Astrocyte (in vitro differentiated cells and primary cell): ENCODE measurements around the gene CNST. TPM values are rescaled to one million over a fixed set of nuclear protein-coding genes. Genes with fewer than 3 reads are reported as not detected.

Source experiments
- DNase-seq: peaks from one replicate; pipeline ENCODE4 v3.0.0-alpha.2; 2010; ENCODE audit warnings: low read depth
- FAIRE-seq: peaks from 2 replicates; lab custom pipeline; 2011; peaks lifted over from hg19 to GRCh38; lab: Jason Lieb, UNC
- H2AFZ ChIP-seq: 2 replicates; pipeline ENCODE4 v1.6.0; 2012; ENCODE audit warnings: low read depth, low read length, inconsistent platforms
- H3K27ac ChIP-seq: 2 replicates; pipeline ENCODE4 v1.5.1; 2011; ENCODE audit warnings: low read depth, low read length, inconsistent platforms
- H3K27me3 ChIP-seq: 2 replicates; pipeline ENCODE4 v1.6.0; 2011; ENCODE audit warnings: low read length, inconsistent platforms; ENCODE audit not compliant: insufficient read depth
- H3K36me3 ChIP-seq: 2 replicates; pipeline ENCODE4 v1.5.1; 2011; ENCODE audit warnings: low read length, inconsistent platforms; ENCODE audit not compliant: insufficient read depth
- H3K4me1 ChIP-seq: 2 replicates; pipeline ENCODE4 v1.5.1; 2011; ENCODE audit warnings: low read length, inconsistent platforms; ENCODE audit not compliant: insufficient read depth
- H3K4me2 ChIP-seq: 2 replicates; pipeline ENCODE4 v1.6.0; 2012; ENCODE audit warnings: low read length, inconsistent platforms
- H3K4me3 ChIP-seq: 2 replicates; pipeline ENCODE4 v1.5.1; 2011; ENCODE audit warnings: low read depth, mild to moderate bottlenecking, low read length, inconsistent platforms; ENCODE audit not compliant: insufficient read depth
- H3K79me2 ChIP-seq: 2 replicates; pipeline ENCODE4 v1.6.0; 2012; ENCODE audit warnings: mild to moderate bottlenecking, low read length, inconsistent platforms; ENCODE audit not compliant: insufficient read depth
- H3K9ac ChIP-seq: 2 replicates; pipeline ENCODE4 v1.6.0; 2012; ENCODE audit warnings: mild to moderate bottlenecking, low read length, inconsistent platforms
- H3K9me3 ChIP-seq: 2 replicates; pipeline ENCODE4 v1.5.1; 2012; ENCODE audit warnings: low read depth, mild to moderate bottlenecking, low read length, inconsistent platforms; ENCODE audit not compliant: insufficient read depth
- H4K20me1 ChIP-seq: 2 replicates; pipeline ENCODE4 v1.6.0; 2012; ENCODE audit warnings: low read length, inconsistent platforms; ENCODE audit not compliant: insufficient read depth
- H3K27ac Mint-ChIP-seq: one replicate; pipeline ENCODE4 v1.8.0; 2021; ENCODE audit warnings: mild to moderate bottlenecking, mixed read lengths; ENCODE audit not compliant: unreplicated experiment
- H3K27me3 Mint-ChIP-seq: one replicate; pipeline ENCODE4 v1.8.0; 2021; ENCODE audit warnings: low read depth, mixed read lengths; ENCODE audit not compliant: unreplicated experiment
- H3K36me3 Mint-ChIP-seq: one replicate; pipeline ENCODE4 v1.8.0; 2021; ENCODE audit warnings: low read depth, mixed read lengths; ENCODE audit not compliant: unreplicated experiment
- H3K4me1 Mint-ChIP-seq: one replicate; pipeline ENCODE4 v1.8.0; 2021; ENCODE audit warnings: low read depth, mixed read lengths; ENCODE audit not compliant: unreplicated experiment
- H3K4me3 Mint-ChIP-seq: one replicate; pipeline ENCODE4 v1.8.0; 2021; ENCODE audit warnings: mild to moderate bottlenecking, moderate library complexity, mixed read lengths; ENCODE audit not compliant: unreplicated experiment
- H3K9me3 Mint-ChIP-seq: one replicate; pipeline ENCODE4 v1.8.0; 2021; ENCODE audit warnings: mild to moderate bottlenecking, mixed read lengths; ENCODE audit not compliant: unreplicated experiment
- CTCF ChIP-seq: IDR thresholded peaks from 2 replicates; pipeline ENCODE4 v1.5.1; 2011; ENCODE audit warnings: low read depth, mild to moderate bottlenecking, inconsistent platforms, low read length, moderate library complexity; ENCODE audit not compliant: insufficient read depth
- EZH2 ChIP-seq: IDR thresholded peaks from 2 replicates; pipeline ENCODE4 v1.6.1; 2012; ENCODE audit warnings: mild to moderate bottlenecking, low read length, inconsistent platforms; ENCODE audit not compliant: insufficient read depth
- total RNA-seq: library from RNA; stranded (reverse); gene quantifications from 2 replicates; pipeline ENCODE4 v1.2.1, GENCODE V29; 2021

The CNST gene
- total RNA-seq, 1 donor from 2014 or later: 19.8 TPM

- Mint-ChIP-seq H3K9me3 (no peaks in the 10 kb centered on the region), H3K27ac (no peak overlapping the region), H3K27me3 (no peaks in the 10 kb centered on the region), H3K36me3 (no peaks in the 10 kb centered on the region), H3K4me3 (no peak overlapping the region), H3K4me1 (peaks cover 4% of the 10 kb centered on the region)
- TF ChIP-seq EZH2 (no peak), CTCF (no peak)
- Histone ChIP-seq H3K4me2 (peak overlapping the region; percentile 42), H3K79me2 (no peaks in the 10 kb centered on the region), H4K20me1 (no peaks in the 10 kb centered on the region), H3K9ac (no peak overlapping the region), H2AFZ (peak overlapping the region; percentile 18), H3K36me3 (no peaks in the 10 kb centered on the region), H3K4me1 (peaks cover 5% of the 10 kb centered on the region), H3K9me3 (no peaks in the 10 kb centered on the region), H3K4me3 (no peak overlapping the region), H3K27me3 (no peaks in the 10 kb centered on the region), H3K27ac (no peak overlapping the region)
- FAIRE-seq (no peak), DNase-seq (no peak)
Measured at GRCh38 chr1:246680696-246681130, 114.5 kb downstream of the CNST start.

DNA sequence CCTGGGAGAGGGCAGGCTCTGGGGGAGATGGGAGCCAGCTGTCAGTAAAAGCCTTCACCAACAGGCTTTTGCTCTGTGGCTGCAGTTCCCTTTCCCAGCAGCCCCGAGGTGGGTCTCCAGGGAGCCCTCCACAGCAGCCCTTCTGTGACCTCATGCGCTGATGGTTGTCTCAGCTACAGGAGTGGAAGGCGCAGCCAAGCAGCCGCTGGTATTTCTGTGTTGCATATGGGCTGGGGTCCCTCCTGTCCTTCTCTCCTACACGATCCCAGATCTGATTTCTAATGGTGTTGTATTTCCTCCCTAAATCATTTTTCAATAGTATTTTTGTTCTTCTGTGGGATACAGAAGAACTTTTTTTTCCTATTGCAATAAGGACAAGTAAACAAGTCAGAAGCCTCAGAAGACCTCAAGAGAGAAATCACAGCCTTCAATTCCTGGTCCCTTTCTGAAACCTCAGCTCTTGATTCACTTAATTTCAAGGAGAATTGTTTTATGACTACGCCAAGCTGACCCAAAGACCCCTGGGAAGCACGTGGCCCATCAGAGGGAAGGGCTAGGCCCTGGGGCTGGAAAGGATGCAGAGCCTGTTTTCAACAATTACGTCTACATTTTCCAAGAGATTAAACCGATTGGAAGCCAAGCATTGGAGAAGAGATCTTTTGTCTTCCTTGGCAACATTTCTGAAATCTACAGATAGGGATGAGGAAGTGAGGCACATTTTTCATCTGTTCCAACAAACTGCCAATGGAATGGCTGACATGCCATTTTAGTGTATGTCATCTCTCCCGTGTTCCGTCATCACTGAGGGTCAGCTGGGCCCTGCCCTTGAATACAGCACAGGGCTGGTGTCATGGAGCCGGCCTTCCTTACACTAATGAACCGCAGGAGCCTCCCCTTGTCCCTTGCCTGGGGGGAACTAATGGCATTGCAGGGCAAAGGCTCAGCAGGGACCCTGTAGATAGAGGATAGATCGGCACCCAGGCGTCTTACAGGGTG, 115.9 kb downstream of the CNST start:
- no peak for DNase-seq
- Histone ChIP-seq H3K27me3 (no peaks in the 10 kb centered on the region), H3K79me2 (no peaks in the 10 kb centered on the region), H3K4me2 (no peak overlapping the region), H3K9ac (no peak overlapping the region), H3K4me3 (no peak overlapping the region), H3K36me3 (no peaks in the 10 kb centered on the region), H3K27ac (no peak overlapping the region), H3K4me1 (peaks cover 5% of the 10 kb centered on the region), H2AFZ (no peak overlapping the region), H3K9me3 (no peaks in the 10 kb centered on the region), H4K20me1 (no peaks in the 10 kb centered on the region)
- peaks cover 3% of the 10 kb centered on the region for H3K9me3 Mint-ChIP-seq
- TF ChIP-seq CTCF (no peak), EZH2 (no peak)
- H3K4me3 Mint-ChIP-seq: peak overlapping the region; percentile 58
- H3K27me3 Mint-ChIP-seq: no peaks in the 10 kb centered on the region
- peaks cover 4% of the 10 kb centered on the region for H3K4me1 Mint-ChIP-seq
- peak overlapping the region; percentile 55 for H3K27ac Mint-ChIP-seq
- peaks cover 2% of the 10 kb centered on the region for H3K36me3 Mint-ChIP-seq
- FAIRE-seq: no peak
